H1 (cell line): Measurements from ENCODE around the gene CADPS. TPM values are rescaled to one million over a fixed set of nuclear protein-coding genes. Genes with fewer than 3 reads are reported as not detected.

Experiments
- BACH1 ChIP-seq: IDR thresholded peaks from 2 replicates; pipeline ENCODE4 v1.6.1; 2012; ENCODE audit warnings: low read length, improper control_type of control experiment
- CBX5 ChIP-seq: fragments of 300-800, 300-1000 bp; sonication (generic); IDR thresholded peaks from 2 replicates; pipeline ENCODE4 v1.7.1; 2016; ENCODE audit warnings: antibody characterized with exemption, low read length, low read depth
- CBX8 ChIP-seq: fragments of 300-800, 300-1000 bp; sonication (generic); IDR thresholded peaks from 2 replicates; pipeline ENCODE4 v1.7.1; 2016; ENCODE audit warnings: low read depth, low read length, borderline replicate concordance
- CHD7 ChIP-seq: fragments of 300-600 bp; sonication (generic); IDR thresholded peaks from 2 replicates; pipeline ENCODE4 v1.7.1; 2012; ENCODE audit warnings: low read length, moderate library complexity, mild to moderate bottlenecking, inconsistent platforms; ENCODE audit not compliant: insufficient replicate concordance
- CREB1 ChIP-seq: IDR thresholded peaks from 2 replicates; pipeline ENCODE4 v1.6.1; 2012; ENCODE audit warnings: inconsistent platforms
- HDAC2 ChIP-seq, 2 experiments: fragments of 300-600 bp in 1 of 2; sonication (generic) in 1 of 2; IDR thresholded peaks; 2 replicates each; pipeline ENCODE4 v1.6.1; 2011 to 2012; ENCODE audit warnings: low read depth in 2 of 2, low read length in 2 of 2, mild to moderate bottlenecking in 2 of 2, moderate library complexity in 2 of 2, borderline replicate concordance in 1 of 2, inconsistent platforms in 1 of 2
- JUND ChIP-seq: IDR thresholded peaks from 2 replicates; pipeline ENCODE4 v1.6.1; 2011; ENCODE audit warnings: mild to moderate bottlenecking, improper control_type of control experiment, low read length
- POLR2A ChIP-seq, 2 experiments: IDR thresholded peaks; 1 replicate in 1 of 2; 2 replicates in 1 of 2; pipeline ENCODE4 v1.6.1; 2011; ENCODE audit warnings: low read depth in 2 of 2, low read length in 2 of 2, mild to moderate bottlenecking in 2 of 2; ENCODE audit errors: control extremely low read depth in 1 of 2
- SAP30 ChIP-seq: fragments of 300-600 bp; sonication (generic); IDR thresholded peaks from 2 replicates; pipeline ENCODE4 v1.7.1; 2012; ENCODE audit warnings: low read length, moderate library complexity, mild to moderate bottlenecking, inconsistent platforms; ENCODE audit not compliant: insufficient read depth, insufficient replicate concordance
- TBP ChIP-seq: IDR thresholded peaks from 2 replicates; pipeline ENCODE4 v1.6.1; 2011; ENCODE audit warnings: low read depth, low read length, improper control_type of control experiment
- polyA plus RNA-seq, 7 experiments: library from polyadenylated mRNA; depleted of rRNA in 3 of 7; stranded (reverse) in 5 of 7; unstranded in 2 of 7; fragments of >200 nt in 5 of 7; fragments of 200-250 nt in 2 of 7; gene quantifications; 1 replicate in 5 of 7; 2 replicates in 1 of 7; 4 replicates in 1 of 7; pipeline versions ENCODE4 v1.2.1 to v1.2.3, GENCODE V29; 2011 to 2013; ENCODE audit warnings: missing spikeins in 2 of 7, mixed read lengths in 2 of 7
- total RNA-seq: library from RNA; stranded (reverse); fragmentation: NEBNext Ultra II Directional; extraction: Animal tissue kit (Norgen Biotek cat#: 25700); gene quantifications from 2 replicates; pipeline ENCODE4 v1.2.1, GENCODE V29; 2021

Gene CADPS
- total and polyA plus RNA-seq, 2 of the 8 experiments (the other 6 are each of a cell fraction or from before 2014, with no cell fraction given), result 7.1 to 10.2 TPM

- TF ChIP-seq CHD7 (peak; percentile 92), BACH1 (no peak), HDAC2 (IDR thresholded peaks at IDR 0.05; ENCODE audit: borderline replicate concordance in 1 of 2, low read depth in 2 of 2, low read length in 2 of 2) (0 out of 4 replicates have a peak, but pooled peaks of 1 of the 2 experiments have one; percentile 26), JUND (peak; percentile 77), CBX8 (no peak), POLR2A (IDR thresholded peaks at IDR 0.05; ENCODE audit: control extremely low read depth in 1 of 2, low read depth in 2 of 2, low read length in 2 of 2) (no peak), CREB1 (no peak), SAP30 (no peak), TBP (no peak), CBX5 (no peak)
Observed at GRCh38 chr3:62884096-62884870, 9.1 kb upstream of the CADPS start (continued).
